Endothelial cell of umbilical vein (primary cell): ENCODE measurements around the gene EME2. TPM values are rescaled to one million over a fixed set of nuclear protein-coding genes. Genes with fewer than 3 reads are reported as not detected.

Experiments used
- BruUV-seq: library from RNA; stranded (reverse); fragments of 400-500 nt; replicated peaks from 2 replicates; lab custom pipeline; 2021; lab: Mats Ljungman, UMichigan
- CTCF ChIA-PET: fragments of 300-600, 350-600 bp; sonication (Branson Sonifier 250); formaldehyde crosslinking; loops from one replicate; lab custom pipeline; 2021; ENCODE audit warnings: antibody characterized with exemption, inconsistent platforms; lab: Charles Lee
- POLR2A ChIA-PET: fragments of 300-600, 350-600 bp; sonication (Branson Sonifier 250); formaldehyde crosslinking; loops from one replicate; lab custom pipeline; 2021; ENCODE audit warnings: antibody characterized with exemption, inconsistent platforms; lab: Charles Lee
- DNase-seq: peaks from one replicate; pipeline ENCODE4 v3.0.0-alpha.2; 2011; ENCODE audit warnings: low read depth, low spot score
- FAIRE-seq: peaks from 2 replicates; lab custom pipeline; 2011; peaks lifted over from hg19 to GRCh38; lab: Jason Lieb, UNC
- H2AFZ ChIP-seq: 2 replicates; pipeline ENCODE4 v1.6.0; 2012; ENCODE audit warnings: low read depth, low read length, control low read depth, inconsistent platforms
- H3K27ac ChIP-seq: 2 replicates; pipeline ENCODE4 v1.5.1; 2011; ENCODE audit warnings: low read depth, mild to moderate bottlenecking, control low read depth, low read length, moderate library complexity; ENCODE audit not compliant: insufficient read depth
- H3K27me3 ChIP-seq, 2 experiments: 2 replicates each; pipeline versions ENCODE4 v1.6.0 to v1.6.1; 2011; ENCODE audit warnings: low read length in 2 of 2, mixed read lengths in 1 of 2; ENCODE audit not compliant: control insufficient read depth in 2 of 2, insufficient read depth in 2 of 2
- H3K36me3 ChIP-seq, 2 experiments: 2 replicates in 1 of 2; 3 replicates in 1 of 2; pipeline ENCODE4 v1.5.1; 2011; ENCODE audit warnings: low read length in 2 of 2, mild to moderate bottlenecking in 1 of 2, moderate library complexity in 1 of 2; ENCODE audit not compliant: control insufficient read depth in 2 of 2, insufficient read depth in 2 of 2; ENCODE audit errors: extremely low read depth in 1 of 2
- H3K4me1 ChIP-seq: 3 replicates; pipeline ENCODE4 v1.5.1; 2011; ENCODE audit warnings: mild to moderate bottlenecking, low read length; ENCODE audit not compliant: control insufficient read depth, insufficient read depth; ENCODE audit errors: extremely low read depth
- H3K4me2 ChIP-seq: 2 replicates; pipeline ENCODE4 v1.6.1; 2011; ENCODE audit warnings: low read length, control low read depth, mixed read lengths; ENCODE audit not compliant: insufficient read depth
- H3K4me3 ChIP-seq, 3 experiments: fragments of 200-600 bp in 1 of 3; sonication (generic), shearing (Covaris generic) in 1 of 3; replicated peaks in 1 of 3; 2 replicates each; pipeline ENCODE4 v1.5.1; 2011 to 2016; ENCODE audit warnings: control low read depth in 3 of 3, low read length in 3 of 3, mild to moderate bottlenecking in 2 of 3, inconsistent platforms in 1 of 3, low read depth in 1 of 3, moderate library complexity in 1 of 3; ENCODE audit not compliant: insufficient read depth in 1 of 3
- H3K79me2 ChIP-seq: 2 replicates; pipeline ENCODE4 v1.6.0; 2012; ENCODE audit warnings: low read length, inconsistent platforms; ENCODE audit not compliant: control insufficient read depth, insufficient read depth
- H3K9ac ChIP-seq: replicated peaks from 2 replicates; pipeline ENCODE3; 2011; ENCODE audit warnings: low read length, control low read depth; ENCODE audit not compliant: insufficient read depth; ENCODE audit errors: extremely low read depth
- H3K9me1 ChIP-seq: replicated peaks from 3 replicates; pipeline ENCODE4 v1.6.0; 2011; ENCODE audit warnings: mild to moderate bottlenecking, low read length; ENCODE audit not compliant: control insufficient read depth, insufficient read depth; ENCODE audit errors: extremely low read depth
- H3K9me3 ChIP-seq: replicated peaks from 2 replicates; pipeline ENCODE4 v1.5.1; 2012; ENCODE audit warnings: low read length, inconsistent platforms; ENCODE audit not compliant: control insufficient read depth, insufficient read depth
- H4K20me1 ChIP-seq: replicated peaks from 2 replicates; pipeline ENCODE3; 2011; ENCODE audit warnings: mild to moderate bottlenecking, low read length; ENCODE audit not compliant: control insufficient read depth, insufficient read depth; ENCODE audit errors: extremely low read depth
- CTCF ChIP-seq, 2 donors: IDR thresholded peaks; 1 replicate in 1 of 2; 2 replicates in 1 of 2; pipeline ENCODE4 v1.5.1; 2011; ENCODE audit warnings: low read length in 2 of 2, mild to moderate bottlenecking in 2 of 2, moderate library complexity in 2 of 2, control low read depth in 1 of 2, inconsistent platforms in 1 of 2, low read depth in 1 of 2; ENCODE audit not compliant: insufficient read depth in 1 of 2; ENCODE audit errors: extremely low read depth in 1 of 2
- EZH2 ChIP-seq: IDR thresholded peaks from 2 replicates; pipeline ENCODE4 v1.6.1; 2012; ENCODE audit warnings: borderline replicate concordance, low read depth, mild to moderate bottlenecking, moderate library complexity, low read length, inconsistent platforms; ENCODE audit not compliant: severe bottlenecking
- FOS ChIP-seq: IDR thresholded peaks from 2 replicates; pipeline ENCODE4 v1.6.1; 2011; ENCODE audit warnings: mild to moderate bottlenecking, low read length, moderate library complexity, borderline replicate concordance; ENCODE audit not compliant: insufficient read depth
- GATA2 ChIP-seq: IDR thresholded peaks from 2 replicates; pipeline ENCODE4 v1.7.0; 2011; ENCODE audit warnings: low read depth, mild to moderate bottlenecking, moderate library complexity, mixed read lengths, low read length; ENCODE audit not compliant: insufficient read length, insufficient read depth
- JUN ChIP-seq: IDR thresholded peaks from 2 replicates; pipeline ENCODE4 v1.6.1; 2011; ENCODE audit warnings: borderline replicate concordance, low read depth; ENCODE audit not compliant: insufficient read length, insufficient read depth
- MAX ChIP-seq: IDR thresholded peaks from 2 replicates; pipeline ENCODE4 v1.6.1; 2011; ENCODE audit not compliant: insufficient read depth, insufficient read length
- MYC ChIP-seq: IDR thresholded peaks from one replicate; pipeline ENCODE4 v1.6.1; 2011; ENCODE audit warnings: mild to moderate bottlenecking, low read depth, low read length
- POLR2A ChIP-seq: IDR thresholded peaks from 2 replicates; pipeline ENCODE4 v1.6.1; 2012; ENCODE audit warnings: low read depth, mild to moderate bottlenecking, control low read depth, low read length
- POLR2AphosphoS5 ChIP-seq: IDR thresholded peaks from 2 replicates; pipeline ENCODE4 v1.6.1; 2012; ENCODE audit warnings: low read depth, mild to moderate bottlenecking, control low read depth, low read length, moderate library complexity; ENCODE audit not compliant: insufficient read depth
- dilution Hi-C: fragments of 300-500 bp; cut with MboI; formaldehyde crosslinking; loops from one replicate; pipeline ENCODE4 v1.15.0; 2019; ENCODE audit warnings: low sequenced_read_pairs; ENCODE audit not compliant: extremely low pct_ligation_motif_present
- intact Hi-C: fragments of 100-400 bp; cut with micrococcal nuclease; formaldehyde crosslinking; loops from one replicate; pipeline ENCODE4 v1.10.0; 2022
- polyA plus RNA-seq, 4 experiments: library from polyadenylated mRNA; depleted of rRNA in 3 of 4; stranded (reverse) in 3 of 4; unstranded in 1 of 4; fragments of >200 nt; gene quantifications; 2 replicates each; pipeline versions ENCODE4 v1.2.1 to v1.2.3, GENCODE V29; 2011 to 2012; ENCODE audit warnings: missing spikeins in 1 of 4
- total RNA-seq: library from RNA; stranded (reverse); gene quantifications from 2 replicates; pipeline ENCODE4 v1.2.3, GENCODE V29; 2021

EME2 gene
- total and polyA plus RNA-seq, 2 donors (not counting 3 experiments of a cell fraction or from before 2014, with no cell fraction given): 9.7 to 21.4 TPM

GRCh38 chr16:1727651-1728624, 44.7 kb upstream of the EME2 start:
- Histone ChIP-seq H3K27me3 (no peaks in the 10 kb centered on the region), H4K20me1 (no peaks in the 10 kb centered on the region), H3K4me3 (no peak overlapping the region), H2AFZ (no peak overlapping the region), H3K9me1 (no peaks in the 10 kb centered on the region), H3K4me2 (no peak overlapping the region), H3K27ac (no peak overlapping the region), H3K9me3 (no peaks in the 10 kb centered on the region), H3K36me3 (peaks cover 4 to 40% of the 10 kb centered on the region in 2 experiments), H3K9ac (no peak overlapping the region), H3K4me1 (peaks cover 2% of the 10 kb centered on the region), H3K79me2 (peaks cover 17% of the 10 kb centered on the region)
- ChIA-PET POLR2A (no interaction called here), CTCF (interaction anchor here (1.1 kb wide), 2 partner anchors 22 to 37 kb away, joined by 3 read pairs; partner anchors contain the start of gene MAPK8IP3)
- TF ChIP-seq POLR2AphosphoS5: no peak
- TF ChIP-seq CTCF (IDR thresholded peaks at IDR 0.05; ENCODE audit: extremely low read depth in 1 of 2, insufficient read depth in 1 of 2, low read depth in 1 of 2, low read length in 2 of 2): no peak
- TF ChIP-seq POLR2A: no peak
- TF ChIP-seq FOS: no peak
- no peak for TF ChIP-seq EZH2
- TF ChIP-seq GATA2: no peak
- no peak for TF ChIP-seq JUN
- no peak for TF ChIP-seq MYC
- no peak for TF ChIP-seq MAX
- dilution Hi-C loops: no loop called here
- BruUV-seq: no TSS peak
- intact Hi-C loops: no loop called here
- no peak for DNase-seq
- FAIRE-seq: no peak
